ENCODE data around the gene INTS14.

GRCh38 chr15:65651831-65652749 lies 41.2 kb upstream of the INTS14 start:
- no peak for TF ChIP-seq POLR2A (IDR thresholded peaks at IDR 0.05)
- TF ChIP-seq, protein P1, sequence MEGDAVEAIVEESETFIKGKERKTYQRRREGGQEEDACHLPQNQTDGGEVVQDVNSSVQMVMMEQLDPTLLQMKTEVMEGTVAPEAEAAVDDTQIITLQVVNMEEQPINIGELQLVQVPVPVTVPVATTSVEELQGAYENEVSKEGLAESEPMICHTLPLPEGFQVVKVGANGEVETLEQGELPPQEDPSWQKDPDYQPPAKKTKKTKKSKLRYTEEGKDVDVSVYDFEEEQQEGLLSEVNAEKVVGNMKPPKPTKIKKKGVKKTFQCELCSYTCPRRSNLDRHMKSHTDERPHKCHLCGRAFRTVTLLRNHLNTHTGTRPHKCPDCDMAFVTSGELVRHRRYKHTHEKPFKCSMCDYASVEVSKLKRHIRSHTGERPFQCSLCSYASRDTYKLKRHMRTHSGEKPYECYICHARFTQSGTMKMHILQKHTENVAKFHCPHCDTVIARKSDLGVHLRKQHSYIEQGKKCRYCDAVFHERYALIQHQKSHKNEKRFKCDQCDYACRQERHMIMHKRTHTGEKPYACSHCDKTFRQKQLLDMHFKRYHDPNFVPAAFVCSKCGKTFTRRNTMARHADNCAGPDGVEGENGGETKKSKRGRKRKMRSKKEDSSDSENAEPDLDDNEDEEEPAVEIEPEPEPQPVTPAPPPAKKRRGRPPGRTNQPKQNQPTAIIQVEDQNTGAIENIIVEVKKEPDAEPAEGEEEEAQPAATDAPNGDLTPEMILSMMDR (IDR thresholded peaks at IDR 0.05) = no peak

Measured in heart left ventricle (tissue), 13 donors.